Esophagus muscularis mucosa (tissue), 4 donors: ENCODE measurements around the gene PARN.

Experiments
- EP300 ChIP-seq: sonication (generic); formaldehyde crosslinking; IDR thresholded peaks from one replicate; pipeline ENCODE4 v1.6.1; 2017; ENCODE audit warnings: antibody characterized with exemption
- POLR2A ChIP-seq: fragments of 450-650 bp; IDR thresholded peaks from one replicate; pipeline ENCODE4 v1.6.1; 2017; ENCODE audit warnings: antibody characterized with exemption, moderate library complexity, mild to moderate bottlenecking, low read depth
- POLR2AphosphoS5 ChIP-seq, 2 donors: sonication (generic); formaldehyde crosslinking; IDR thresholded peaks; one replicate each; pipeline ENCODE4 v1.6.1; 2017; ENCODE audit warnings: antibody characterized with exemption in 2 of 2
- TF ChIP-seq, protein P1 (sequence below), 3 experiments: fragments of 200-600 bp in 2 of 3; fragments of 450-650 bp in 1 of 3; sonication (generic) in 2 of 3; IDR thresholded peaks; one replicate each; pipeline ENCODE4 v1.5.1; 2017 to 2019; ENCODE audit warnings: antibody characterized with exemption in 3 of 3, mild to moderate bottlenecking in 2 of 3, moderate library complexity in 1 of 3

GRCh38 chr16:14398014-14398717, 231.9 kb downstream of the PARN start:
- TF ChIP-seq POLR2A (no peak), EP300 (no peak), POLR2AphosphoS5 (IDR thresholded peaks at IDR 0.05) (no peak)
- TF ChIP-seq, protein P1, sequence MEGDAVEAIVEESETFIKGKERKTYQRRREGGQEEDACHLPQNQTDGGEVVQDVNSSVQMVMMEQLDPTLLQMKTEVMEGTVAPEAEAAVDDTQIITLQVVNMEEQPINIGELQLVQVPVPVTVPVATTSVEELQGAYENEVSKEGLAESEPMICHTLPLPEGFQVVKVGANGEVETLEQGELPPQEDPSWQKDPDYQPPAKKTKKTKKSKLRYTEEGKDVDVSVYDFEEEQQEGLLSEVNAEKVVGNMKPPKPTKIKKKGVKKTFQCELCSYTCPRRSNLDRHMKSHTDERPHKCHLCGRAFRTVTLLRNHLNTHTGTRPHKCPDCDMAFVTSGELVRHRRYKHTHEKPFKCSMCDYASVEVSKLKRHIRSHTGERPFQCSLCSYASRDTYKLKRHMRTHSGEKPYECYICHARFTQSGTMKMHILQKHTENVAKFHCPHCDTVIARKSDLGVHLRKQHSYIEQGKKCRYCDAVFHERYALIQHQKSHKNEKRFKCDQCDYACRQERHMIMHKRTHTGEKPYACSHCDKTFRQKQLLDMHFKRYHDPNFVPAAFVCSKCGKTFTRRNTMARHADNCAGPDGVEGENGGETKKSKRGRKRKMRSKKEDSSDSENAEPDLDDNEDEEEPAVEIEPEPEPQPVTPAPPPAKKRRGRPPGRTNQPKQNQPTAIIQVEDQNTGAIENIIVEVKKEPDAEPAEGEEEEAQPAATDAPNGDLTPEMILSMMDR (IDR thresholded peaks at IDR 0.05) = no peak
